Sciatic nerve (tissue), 2 donors: ENCODE results near the gene CES4A. TPM values are rescaled to one million over a fixed set of nuclear protein-coding genes. Genes with fewer than 3 reads are reported as not detected.
"Not testable (repeated sequence)": the region's sequence is repeated elsewhere in the genome, so short reads cannot be mapped to it uniquely, and the experiment has no call there.

ENCODE experiments used
- ATAC-seq: fragments of 200-7000 bp; cut with Tn5 transposase; one replicate; pipeline ENCODE4 v1.9.1; 2020; ENCODE audit warnings: mild to moderate bottlenecking, moderate library complexity
- DNase-seq: peaks from one replicate; pipeline ENCODE4 v3.0.0-alpha.2; 2020; ENCODE audit warnings: low spot score
- intact Hi-C: fragments of 100-400 bp; cut with DNase I; formaldehyde crosslinking; loops from one replicate; pipeline ENCODE4 v1.14.2; 2022
- total RNA-seq: library from RNA; stranded (reverse); fragmentation: NEBNext Ultra II Directional; extraction: Animal tissue kit (Norgen Biotek cat#: 25700); gene quantifications from one replicate; pipeline ENCODE4 v1.2.1, GENCODE V29; 2021
- donor health status: DM: no; HTN: no; CAD: no.
- donor health status: DM: no; HTN: no; CAD: no.

Gene CES4A
- total RNA-seq: 13.2 TPM

GRCh38 chr16:66988197-66988788 lies at the start of gene CES4A:
Gene CES4A, plus strand, starts transcription at chr16:66988589. Its CDS starts 184 bp downstream, at chr16:66988773.
- peak; percentile 87 for ATAC-seq
- no peak for DNase-seq
- intact Hi-C loops: no loop called here

- DNase-seq: no peak
- intact Hi-C loops: no loop called here
- no peak for ATAC-seq
Measured at GRCh38 chr16:66939366-66939765, 49.0 kb upstream of the CES4A start.

GRCh38 chr16:66940236-66940635 lies 48.2 kb upstream of the CES4A start:
- ATAC-seq (no peak), DNase-seq (no peak)
- intact Hi-C loops: no loop called here

- DNase-seq: no peak
- no peak for ATAC-seq
- intact Hi-C loops: no loop called here
Measured at GRCh38 chr16:66942981-66943380, 45.4 kb upstream of the CES4A start.

GRCh38 chr16:66943426-66944053 lies 44.8 kb upstream of the CES4A start:
- intact Hi-C loops: no loop called here
- ATAC-seq: no peak
- no peak for DNase-seq

- intact Hi-C loops: no loop called here
- no peak for ATAC-seq
- no peak for DNase-seq
Measured at GRCh38 chr16:66944054-66944441, 44.3 kb upstream of the CES4A start.

GRCh38 chr16:66944971-66945370 lies 43.4 kb upstream of the CES4A start:
- intact Hi-C loops, ATAC-seq, DNase-seq: not testable (repeated sequence)

- intact Hi-C loops: no loop called here
- DNase-seq (no peak), ATAC-seq (no peak)
Measured at GRCh38 chr16:66945939-66946338, 42.5 kb upstream of the CES4A start.

GRCh38 chr16:66946541-66946940 lies 41.8 kb upstream of the CES4A start:
- no peak for ATAC-seq
- intact Hi-C loops: no loop called here
- no peak for DNase-seq

- no peak for ATAC-seq
- intact Hi-C loops: no loop called here
- no peak for DNase-seq
Measured at GRCh38 chr16:66946974-66947301, 41.5 kb upstream of the CES4A start.

- peak; percentile 89 for DNase-seq
- intact Hi-C loops: no loop called here
- ATAC-seq: peak; percentile 81
Measured at GRCh38 chr16:66947302-66948065, 40.9 kb upstream of the CES4A start.

GRCh38 chr16:66948134-66948836 lies 40.1 kb upstream of the CES4A start:
- ATAC-seq (peak; percentile 45), DNase-seq (no peak)
- intact Hi-C loops: no loop called here

- DNase-seq (no peak), ATAC-seq (peak; percentile 20)
- intact Hi-C loops: no loop called here
Measured at GRCh38 chr16:66948837-66949225, 39.6 kb upstream of the CES4A start.

- intact Hi-C loops: no loop called here
- DNase-seq (no peak), ATAC-seq (no peak)
Measured at GRCh38 chr16:66949472-66949871, 38.9 kb upstream of the CES4A start.

- intact Hi-C loops: no loop called here
- DNase-seq (no peak), ATAC-seq (no peak)
Measured at GRCh38 chr16:66950437-66950836, 38.0 kb upstream of the CES4A start.

GRCh38 chr16:66950971-66951790 lies 37.2 kb upstream of the CES4A start:
- no peak for DNase-seq
- intact Hi-C loops: no loop called here

GRCh38 chr16:66952430-66953110 lies 35.8 kb upstream of the CES4A start:
- intact Hi-C loops: no loop called here
- DNase-seq: no peak
- no peak for ATAC-seq

More at GRCh38 chr16:66950971-66951790, 37.2 kb upstream of the CES4A start:
- no peak for ATAC-seq

GRCh38 chr16:66953462-66954096 lies 34.8 kb upstream of the CES4A start:
- intact Hi-C loops: no loop called here

More at GRCh38 chr16:66953462-66954096, 34.8 kb upstream of the CES4A start:
- DNase-seq (no peak), ATAC-seq (no peak)
